Tongue (tissue), 2 donors: ENCODE data around the gene TTBK2. TPM values are rescaled to one million over a fixed set of nuclear protein-coding genes. Genes with fewer than 3 reads are reported as not detected.
A peak's percentile ranks its signal among the peaks of the same experiment; 100 is the strongest.
"Not testable (repeated sequence)": the region's sequence is repeated elsewhere in the genome, so short reads cannot be mapped to it uniquely, and the experiment has no call there.

Experiments used
- DNase-seq: peaks from one replicate; pipeline ENCODE4 v3.0.0-alpha.2; 2015
- total RNA-seq: library from RNA; depleted of rRNA; stranded (reverse); fragments of >200 nt; gene quantifications from one replicate; pipeline ENCODE4 v1.2.3, GENCODE V29; 2014

TTBK2 gene
- total RNA-seq, 1 donor from 2014 or later = 18.2 TPM

- DNase-seq = no peak
These were observed 12.0 kb downstream of the TTBK2 start for GRCh38 chr15:42908538-42908937.

- no peak for DNase-seq
These were observed 16.9 kb downstream of the TTBK2 start for GRCh38 chr15:42903388-42904324.

GRCh38 chr15:42893911-42894310, 26.7 kb downstream of the TTBK2 start:
- DNase-seq = not testable (repeated sequence)

- no peak for DNase-seq
These were observed 29.0 kb downstream of the TTBK2 start for GRCh38 chr15:42891569-42891968.

- no peak for DNase-seq
These were observed 30.2 kb downstream of the TTBK2 start for GRCh38 chr15:42890161-42890913.

GRCh38 chr15:42887384-42887783, 33.2 kb downstream of the TTBK2 start:
- not testable (repeated sequence) for DNase-seq

GRCh38 chr15:42880121-42880520, 40.5 kb downstream of the TTBK2 start:
- no peak for DNase-seq

- DNase-seq = no peak
These were observed 41.1 kb downstream of the TTBK2 start for GRCh38 chr15:42879443-42879842.

- no peak for DNase-seq
These were observed 44.4 kb downstream of the TTBK2 start for GRCh38 chr15:42876224-42876623.

GRCh38 chr15:42868683-42869082, 51.9 kb downstream of the TTBK2 start:
- no peak for DNase-seq

- DNase-seq = no peak
These were observed 56.9 kb downstream of the TTBK2 start for GRCh38 chr15:42863572-42864239.

GRCh38 chr15:42858999-42859789, 61.4 kb downstream of the TTBK2 start:
- peak; percentile 12 for DNase-seq

GRCh38 chr15:42858540-42858939, 62.0 kb downstream of the TTBK2 start:
- peak; percentile 45 for DNase-seq

GRCh38 chr15:42854576-42854975, 66.0 kb downstream of the TTBK2 start:
- DNase-seq = no peak

- no peak for DNase-seq
These were observed 70.7 kb downstream of the TTBK2 start for GRCh38 chr15:42849836-42850235.

- DNase-seq = no peak
These were observed 71.7 kb downstream of the TTBK2 start for GRCh38 chr15:42848846-42849245.

- DNase-seq = no peak
These were observed 73.9 kb downstream of the TTBK2 start for GRCh38 chr15:42846647-42847046.

GRCh38 chr15:42845581-42845980, 75.0 kb downstream of the TTBK2 start:
- no peak for DNase-seq

- no peak for DNase-seq
These were observed 76.9 kb downstream of the TTBK2 start for GRCh38 chr15:42843699-42844098.

- no peak for DNase-seq
These were observed 84.3 kb downstream of the TTBK2 start for GRCh38 chr15:42836251-42836650.

GRCh38 chr15:42832576-42832975, 88.0 kb downstream of the TTBK2 start:
- no peak for DNase-seq
